NB4 (cell line): ENCODE results near the gene TUBA1B.

Source experiments
- DNase-seq: peaks from one replicate; pipeline ENCODE4 v3.0.0; 2010; ENCODE audit warnings: low read depth
- H3K4me3 ChIP-seq: one replicate; pipeline ENCODE4 v1.5.1; 2011; ENCODE audit warnings: mild to moderate bottlenecking, low read depth, low read length, moderate library complexity
- CTCF ChIP-seq: IDR thresholded peaks from one replicate; pipeline ENCODE4 v1.5.1; 2012; ENCODE audit warnings: low read depth, low read length
- MYC ChIP-seq: IDR thresholded peaks from 2 replicates; pipeline ENCODE4 v1.6.1; 2011; ENCODE audit warnings: low read depth, low read length
- POLR2A ChIP-seq: IDR thresholded peaks from 2 replicates; pipeline ENCODE4 v1.6.1; 2011; ENCODE audit warnings: mild to moderate bottlenecking; ENCODE audit not compliant: insufficient read length; ENCODE audit errors: extremely low read depth
- TF ChIP-seq, protein P1 (sequence below): IDR thresholded peaks from 2 replicates; pipeline ENCODE4 v1.6.1; 2011; ENCODE audit warnings: low read depth, low read length

The TUBA1B gene

GRCh38 chr12:49091056-49091835 lies 39.9 kb downstream of the TUBA1B start:
- DNase-seq = no peak
- no peak overlapping the region for H3K4me3 ChIP-seq
- no peak for TF ChIP-seq CTCF
- no peak for TF ChIP-seq MYC
- TF ChIP-seq POLR2A = no peak
- TF ChIP-seq, protein P1, sequence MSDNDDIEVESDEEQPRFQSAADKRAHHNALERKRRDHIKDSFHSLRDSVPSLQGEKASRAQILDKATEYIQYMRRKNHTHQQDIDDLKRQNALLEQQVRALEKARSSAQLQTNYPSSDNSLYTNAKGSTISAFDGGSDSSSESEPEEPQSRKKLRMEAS = no peak

DNA sequence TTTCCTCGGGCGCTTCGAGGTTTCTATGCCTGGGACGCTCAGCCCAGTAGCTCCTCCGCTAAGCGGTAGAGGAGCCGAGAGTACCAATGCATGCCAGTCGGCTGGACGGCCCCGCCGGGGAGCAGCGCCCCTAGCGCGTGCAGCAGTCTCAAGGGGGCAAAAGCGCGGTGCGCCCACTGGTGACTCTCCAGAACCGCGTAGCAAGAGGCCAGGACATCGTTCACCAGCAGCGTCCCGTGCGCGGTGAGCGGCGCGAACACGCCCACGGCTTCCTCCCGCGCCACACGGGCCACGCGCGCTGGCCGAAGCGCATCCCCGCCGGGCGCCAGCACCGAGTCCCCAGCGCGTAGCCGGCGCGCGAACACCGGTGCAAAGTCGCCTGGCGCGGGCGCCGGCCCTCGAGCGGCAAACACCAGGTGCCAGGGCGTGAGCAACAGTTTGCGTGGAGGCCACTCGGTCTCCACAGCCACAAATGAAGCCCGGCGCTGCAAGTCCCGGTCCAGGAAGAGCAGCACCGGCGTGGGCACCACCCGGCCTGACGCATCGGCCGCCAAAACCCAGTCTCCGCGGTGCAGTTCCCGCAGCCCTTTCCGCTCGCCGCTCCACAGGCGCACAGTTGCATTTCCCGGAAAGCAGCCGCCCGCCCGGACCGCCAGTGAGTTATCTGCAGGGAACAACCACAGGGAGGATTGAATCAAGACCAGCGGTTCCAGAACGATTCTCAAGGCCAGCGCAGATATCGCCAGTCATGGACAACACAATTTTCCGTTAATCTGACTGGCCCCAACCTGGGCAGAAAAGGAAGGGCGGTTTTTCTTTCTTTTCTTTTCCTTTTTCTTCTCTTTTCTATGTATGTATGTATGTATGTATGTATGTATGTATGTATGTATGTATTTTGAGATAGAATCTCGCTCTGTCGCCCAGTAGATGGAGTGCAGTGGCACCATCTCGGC lies 41.1 kb downstream of the TUBA1B start:
- no peak for DNase-seq
- H3K4me3 ChIP-seq = no peak overlapping the region
- TF ChIP-seq CTCF (no peak), POLR2A (no peak), MYC (no peak)
- TF ChIP-seq, protein P1 = no peak

- TF ChIP-seq, protein P1 = no peak
- TF ChIP-seq MYC (no peak), POLR2A (no peak), CTCF (no peak)
- no peak for DNase-seq
- H3K4me3 ChIP-seq = no peak overlapping the region
These were observed 42.3 kb downstream of the TUBA1B start for GRCh38 chr12:49088932-49089330.

- TF ChIP-seq CTCF = peak; percentile 92
- no peak for TF ChIP-seq POLR2A
- peak; percentile 34 for TF ChIP-seq MYC
- TF ChIP-seq, protein P1 = peak; percentile 49; the same call in 1 of the 2 replicates
- DNase-seq = peak; percentile 93
- H3K4me3 ChIP-seq = peak overlapping the region; percentile 25
These were observed 42.9 kb downstream of the TUBA1B start for GRCh38 chr12:49088150-49088931.

- no peak for DNase-seq
- no peak overlapping the region for H3K4me3 ChIP-seq
- TF ChIP-seq, protein P1 = no peak
- TF ChIP-seq MYC (no peak), CTCF (no peak), POLR2A (no peak)
These were observed 45.1 kb downstream of the TUBA1B start for GRCh38 chr12:49086116-49086515.
